ENCODE results near the gene NAMPT. TPM values are rescaled to one million over a fixed set of nuclear protein-coding genes. Genes with fewer than 3 reads are reported as not detected.
A peak's percentile ranks its signal among the peaks of the same experiment; 100 is the strongest.

The NAMPT gene
- total and polyA plus RNA-seq, 9 of the 15 experiments (the other 6 are each of a cell fraction or from before 2014, with no cell fraction given), result 41.1 to 160 (median 106) TPM

DNA sequence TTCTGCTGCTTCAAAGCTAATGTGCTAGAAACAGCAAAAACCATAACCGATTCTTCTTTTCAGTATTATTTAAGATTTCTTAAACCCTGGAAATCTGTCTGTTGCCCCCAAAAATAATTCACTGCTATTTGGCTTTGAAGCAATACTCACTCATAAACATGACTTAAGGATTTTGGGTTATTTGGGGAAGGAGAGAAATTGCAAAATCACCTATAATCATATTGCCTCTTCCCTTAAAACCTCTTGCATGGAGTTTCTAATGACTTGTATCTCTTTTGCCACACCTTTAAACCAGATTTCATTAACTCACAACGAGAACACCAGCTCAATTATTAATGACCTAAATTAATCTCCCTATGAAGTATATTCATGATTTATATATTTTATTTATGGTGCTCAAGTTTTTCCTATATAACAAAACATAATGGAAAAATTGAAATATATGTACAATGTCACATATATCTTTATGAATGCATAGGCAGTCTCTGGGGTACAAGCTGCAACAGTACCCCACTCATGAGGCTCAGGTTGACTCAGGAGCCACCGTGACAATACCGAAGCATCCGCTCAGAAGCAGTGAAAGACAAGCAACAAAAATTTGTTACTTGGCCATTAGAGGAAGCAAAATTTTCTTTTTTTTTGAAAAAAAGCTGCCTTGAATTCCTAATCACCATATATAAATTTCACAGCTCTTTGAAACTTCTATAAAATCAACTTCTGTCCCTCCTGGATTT is 3.0 kb downstream of the NAMPT start:
- H3K4me3 ChIP-seq, result peak overlapping the region; percentile 73
- H3K27me3 ChIP-seq (ENCODE audit: control insufficient read depth in 2 of 2, insufficient read depth in 2 of 2, low read length in 2 of 2), result no peaks in the 10 kb centered on the region
- DNase-seq (ENCODE audit: extremely low read depth in 1 of 4, low spot score in 3 of 4) (peak in 1 of 4 experiments; percentile 36), ATAC-seq (no peak), FAIRE-seq (no peak)
- H3K36me3 ChIP-seq (ENCODE audit: control insufficient read depth, insufficient read depth, low read length), result peaks cover 34% of the 10 kb centered on the region
- H3K9ac ChIP-seq (ENCODE audit: insufficient read depth in 1 of 2, low read depth in 2 of 2, low read length in 2 of 2), result peak overlapping the region; percentile 74 to 94; a peak in 3 of 4 replicates
- intact Hi-C loops (cut with micrococcal nuclease) (loop anchor here (10.0 kb wide), 2 partner anchors 253 to 493 kb away; no protein-coding TSS in a partner anchor), in situ Hi-C loops (cut with MboI) (no loop called here)
- peak overlapping the region; percentile 79 for H3K4me2 ChIP-seq (ENCODE audit: insufficient read depth, low read length)
- peak overlapping the region; percentile 91 for H3K27ac ChIP-seq (ENCODE audit: extremely low read depth, low read depth, low read length)
- ChIA-PET CTCF (ENCODE audit: low intra/inter-chr PET ratio) (no interaction called here), POLR2A (interaction anchor here (0.6 to 5.2 kb wide), 6 partner anchors 9 to 167 kb away, joined by 3 to 73 read pairs (median 4); no protein-coding TSS in a partner anchor)
- H4K20me1 ChIP-seq (replicated peaks; ENCODE audit: control insufficient read depth, insufficient read depth, low read length), result peaks cover 9% of the 10 kb centered on the region; the same call in 1 of the 2 replicates
- H3K9me1 ChIP-seq (ENCODE audit: control insufficient read depth, insufficient read depth, low read length), result no peaks in the 10 kb centered on the region
- H2AFZ ChIP-seq (ENCODE audit: low read depth, low read length), result no peak overlapping the region
- WGBS (ENCODE audit: insufficient coverage, low coverage, missing lambda C conversion rate), result 31% methylated on average over 5 of the region's 5 CpGs
- H3K9me3 ChIP-seq (replicated peaks; ENCODE audit: control insufficient read depth, insufficient read depth, low read depth, low read length), result no peaks in the 10 kb centered on the region
- no TSS peak for BruUV-seq (replicated peaks)
- peaks cover 11 to 31% of the 10 kb centered on the region in 2 experiments for H3K4me1 ChIP-seq (replicated peaks in 1 of 2; ENCODE audit: control insufficient read depth in 2 of 2, insufficient read depth in 2 of 2, low read length in 2 of 2)
- peaks cover 80% of the 10 kb centered on the region for H3K79me2 ChIP-seq (ENCODE audit: control insufficient read depth, insufficient read depth, low read length)
- TF ChIP-seq, protein P1, sequence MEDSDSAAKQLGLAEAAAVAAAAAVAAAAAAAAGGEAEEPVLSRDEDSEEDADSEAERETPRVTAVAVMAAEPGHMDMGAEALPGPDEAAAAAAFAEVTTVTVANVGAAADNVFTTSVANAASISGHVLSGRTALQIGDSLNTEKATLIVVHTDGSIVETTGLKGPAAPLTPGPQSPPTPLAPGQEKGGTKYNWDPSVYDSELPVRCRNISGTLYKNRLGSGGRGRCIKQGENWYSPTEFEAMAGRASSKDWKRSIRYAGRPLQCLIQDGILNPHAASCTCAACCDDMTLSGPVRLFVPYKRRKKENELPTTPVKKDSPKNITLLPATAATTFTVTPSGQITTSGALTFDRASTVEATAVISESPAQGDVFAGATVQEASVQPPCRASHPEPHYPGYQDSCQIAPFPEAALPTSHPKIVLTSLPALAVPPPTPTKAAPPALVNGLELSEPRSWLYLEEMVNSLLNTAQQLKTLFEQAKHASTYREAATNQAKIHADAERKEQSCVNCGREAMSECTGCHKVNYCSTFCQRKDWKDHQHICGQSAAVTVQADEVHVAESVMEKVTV (CRISPR knock-in tag; IDR thresholded peaks at IDR 0.05), result no peak
- TF ChIP-seq ARID2 (IDR thresholded peaks at IDR 0.05) (no peak), PREB (CRISPR knock-in tag; IDR thresholded peaks at IDR 0.05) (no peak), BACH1 (tag; IDR thresholded peaks at IDR 0.05) (0 out of 2 replicates have a peak, but pooled peaks have one; percentile 35), ZFX (CRISPR knock-in tag; IDR thresholded peaks at IDR 0.05) (no peak), ZFPM2 (CRISPR knock-in tag; IDR thresholded peaks at IDR 0.05) (no peak), RFX7 (CRISPR knock-in tag; IDR thresholded peaks at IDR 0.05) (no peak), MLLT1 (IDR thresholded peaks at IDR 0.05) (no peak; a peak in 1 of 4 replicates), ZNF76 (CRISPR knock-in tag; IDR thresholded peaks at IDR 0.05; ENCODE audit: borderline replicate concordance) (no peak), HNRNPH1 (optimal IDR thresholded peaks at IDR 0.05; ENCODE audit: low read depth, low read length) (no peak), RBM25 (IDR thresholded peaks at IDR 0.05; ENCODE audit: low read depth, low read length, severe bottlenecking) (no peak), MCM3 (IDR thresholded peaks at IDR 0.05) (no peak), ZNF174 (CRISPR knock-in tag; IDR thresholded peaks at IDR 0.05) (no peak), RAD21 (CRISPR knock-in tag; conservative IDR thresholded peaks at IDR 0.05 in 1 of 2, IDR thresholded peaks at IDR 0.05 in 1 of 2) (no peak), FOXK2 (conservative IDR thresholded peaks at IDR 0.05 in 1 of 2, IDR thresholded peaks at IDR 0.05 in 1 of 2; ENCODE audit: low read depth in 2 of 2) (no peak), ZNF589 (CRISPR knock-in tag; IDR thresholded peaks at IDR 0.05; ENCODE audit: low read depth) (no peak)
- TF ChIP-seq, protein P2, sequence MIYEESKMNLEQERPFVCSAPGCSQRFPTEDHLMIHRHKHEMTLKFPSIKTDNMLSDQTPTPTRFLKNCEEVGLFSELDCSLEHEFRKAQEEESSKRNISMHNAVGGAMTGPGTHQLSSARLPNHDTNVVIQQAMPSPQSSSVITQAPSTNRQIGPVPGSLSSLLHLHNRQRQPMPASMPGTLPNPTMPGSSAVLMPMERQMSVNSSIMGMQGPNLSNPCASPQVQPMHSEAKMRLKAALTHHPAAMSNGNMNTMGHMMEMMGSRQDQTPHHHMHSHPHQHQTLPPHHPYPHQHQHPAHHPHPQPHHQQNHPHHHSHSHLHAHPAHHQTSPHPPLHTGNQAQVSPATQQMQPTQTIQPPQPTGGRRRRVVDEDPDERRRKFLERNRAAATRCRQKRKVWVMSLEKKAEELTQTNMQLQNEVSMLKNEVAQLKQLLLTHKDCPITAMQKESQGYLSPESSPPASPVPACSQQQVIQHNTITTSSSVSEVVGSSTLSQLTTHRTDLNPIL (CRISPR knock-in tag; IDR thresholded peaks at IDR 0.05), result no peak

All from K562 (cell line).